Measurements from ENCODE around the gene RAB33A. TPM values are rescaled to one million over a fixed set of nuclear protein-coding genes. Genes with fewer than 3 reads are reported as not detected.

Gene RAB33A
- 1 to 10 TPM in 4 of 6 donors, under 1 TPM in 1, not detected in 1; 0.69 to 2.2 (median 1.9) TPM for polyA plus RNA-seq (ENCODE audit: low read depth in 6 of 6)

DNA sequence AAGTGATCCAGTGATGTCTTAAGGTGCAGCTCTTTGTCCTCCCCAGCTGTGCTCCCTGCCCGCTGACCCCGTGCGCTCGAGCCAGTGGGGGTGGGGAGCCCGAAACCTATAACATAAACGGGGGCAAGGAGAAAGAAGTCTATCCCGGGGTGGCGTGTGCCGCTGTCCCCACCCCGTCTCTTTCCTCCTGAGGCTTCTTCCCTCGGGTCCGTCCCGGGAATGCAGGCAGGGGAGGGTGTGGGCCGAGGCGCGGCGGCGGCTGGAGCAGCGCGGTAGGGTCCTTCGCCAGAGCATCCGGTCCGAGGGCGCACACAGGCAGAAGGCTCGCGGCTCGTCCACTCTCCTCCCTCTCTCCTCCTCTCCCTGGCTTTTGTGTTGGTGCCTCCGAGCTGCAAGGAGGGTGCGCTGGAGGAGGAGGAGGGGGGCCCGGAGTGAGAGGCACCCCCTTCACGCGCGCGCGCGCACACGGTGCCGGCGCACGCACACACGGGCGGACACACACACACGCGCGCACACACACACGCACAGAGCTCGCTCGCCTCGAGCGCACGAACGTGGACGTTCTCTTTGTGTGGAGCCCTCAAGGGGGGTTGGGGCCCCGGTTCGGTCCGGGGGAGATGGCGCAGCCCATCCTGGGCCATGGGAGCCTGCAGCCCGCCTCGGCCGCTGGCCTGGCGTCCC, at the start of gene RAB33A:
TSS of gene RAB33A (plus strand) at position 517 of the 681 bp plus-strand sequence. CDS start at position 618, 101 bp downstream.
- no peak for DNase-seq
- ATAC-seq (ENCODE audit: low read depth in 2 of 2), result peak; percentile 43 to 46
- H3K27ac Mint-ChIP-seq, result peak within 1 kb of the TSS in 4 of 6 donors; percentile 49 to 83 (median 78)
- H3K36me3 Mint-ChIP-seq, result no peaks in the 10 kb centered on the region
- no peaks in the 10 kb centered on the region for H3K9me3 Mint-ChIP-seq
- no peaks in the 10 kb centered on the region for H3K27me3 Mint-ChIP-seq
- H3K4me1 Mint-ChIP-seq, result peaks cover 21 to 46% (median 36%) of the 10 kb centered on the region in 3 donors
- peak within 1 kb of the TSS; percentile 80 to 93 (median 89) for H3K4me3 Mint-ChIP-seq

GRCh38 chrX:130124577-130124976, 47.2 kb upstream of the RAB33A start:
- DNase-seq, result no peak
- Mint-ChIP-seq H3K9me3 (peaks cover 0 to 2% (median 0%) of the 10 kb centered on the region in 7 donors), H3K4me1 (peaks cover 0 to 4% (median 0%) of the 10 kb centered on the region in 3 donors), H3K27ac (no peak overlapping the region), H3K27me3 (peaks cover 0 to 8% (median 0%) of the 10 kb centered on the region in 3 donors), H3K4me3 (no peak overlapping the region), H3K36me3 (no peaks in the 10 kb centered on the region)
- ATAC-seq (ENCODE audit: low read depth in 2 of 2), result no peak

GRCh38 chrX:130125091-130125874, 46.5 kb upstream of the RAB33A start:
- Mint-ChIP-seq H3K4me3 (peak overlapping the region in 1 of 8 donors; percentile 22), H3K27ac (no peak overlapping the region), H3K4me1 (peaks cover 0 to 2% (median 0%) of the 10 kb centered on the region in 3 donors), H3K36me3 (no peaks in the 10 kb centered on the region), H3K9me3 (peaks cover 0 to 2% (median 0%) of the 10 kb centered on the region in 7 donors), H3K27me3 (peaks cover 0 to 8% (median 0%) of the 10 kb centered on the region in 3 donors)
- DNase-seq (no peak), ATAC-seq (ENCODE audit: low read depth in 2 of 2) (no peak)

- H3K27me3 Mint-ChIP-seq, result no peaks in the 10 kb centered on the region
- ATAC-seq (ENCODE audit: low read depth in 2 of 2) (no peak), DNase-seq (no peak)
- H3K4me1 Mint-ChIP-seq, result no peaks in the 10 kb centered on the region
- no peak overlapping the region for H3K4me3 Mint-ChIP-seq
- no peak overlapping the region for H3K27ac Mint-ChIP-seq
- no peaks in the 10 kb centered on the region for H3K9me3 Mint-ChIP-seq
- peaks cover 0 to 4% of the 10 kb centered on the region in 2 donors for H3K36me3 Mint-ChIP-seq
Observed at GRCh38 chrX:130130990-130131389, 40.8 kb upstream of the RAB33A start.

GRCh38 chrX:130136496-130136895, 35.3 kb upstream of the RAB33A start:
- Mint-ChIP-seq H3K27me3 (no peaks in the 10 kb centered on the region), H3K9me3 (no peaks in the 10 kb centered on the region), H3K36me3 (peaks cover 8 to 12% of the 10 kb centered on the region in 2 donors), H3K4me1 (no peaks in the 10 kb centered on the region), H3K4me3 (no peak overlapping the region), H3K27ac (no peak overlapping the region)
- ATAC-seq (ENCODE audit: low read depth in 2 of 2), result no peak
- DNase-seq, result no peak

GRCh38 chrX:130136961-130137360, 34.8 kb upstream of the RAB33A start:
- Mint-ChIP-seq H3K4me3 (no peak overlapping the region), H3K27ac (no peak overlapping the region), H3K36me3 (peaks cover 8 to 12% of the 10 kb centered on the region in 2 donors), H3K27me3 (no peaks in the 10 kb centered on the region), H3K4me1 (no peaks in the 10 kb centered on the region), H3K9me3 (no peaks in the 10 kb centered on the region)
- ATAC-seq (ENCODE audit: low read depth in 2 of 2) (no peak), DNase-seq (no peak)

- H3K36me3 Mint-ChIP-seq, result peaks cover 14 to 22% of the 10 kb centered on the region in 2 donors
- no peaks in the 10 kb centered on the region for H3K27me3 Mint-ChIP-seq
- H3K9me3 Mint-ChIP-seq, result peaks cover 0 to 2% (median 0%) of the 10 kb centered on the region in 7 donors
- DNase-seq, result no peak
- no peaks in the 10 kb centered on the region for H3K4me1 Mint-ChIP-seq
- no peak overlapping the region for H3K27ac Mint-ChIP-seq
- H3K4me3 Mint-ChIP-seq, result no peak overlapping the region
- ATAC-seq (ENCODE audit: low read depth in 2 of 2), result no peak
Observed at GRCh38 chrX:130139474-130140201, 32.1 kb upstream of the RAB33A start.

- no peaks in the 10 kb centered on the region for H3K27me3 Mint-ChIP-seq
- H3K36me3 Mint-ChIP-seq, result peaks cover 6 to 21% of the 10 kb centered on the region in 2 donors
- H3K4me1 Mint-ChIP-seq, result no peaks in the 10 kb centered on the region
- H3K9me3 Mint-ChIP-seq, result peaks cover 0 to 2% (median 0%) of the 10 kb centered on the region in 7 donors
- no peak overlapping the region for H3K27ac Mint-ChIP-seq
- DNase-seq (no peak), ATAC-seq (ENCODE audit: low read depth in 2 of 2) (no peak)
- no peak overlapping the region for H3K4me3 Mint-ChIP-seq
Observed at GRCh38 chrX:130144509-130144908, 27.3 kb upstream of the RAB33A start.

- Mint-ChIP-seq H3K4me1 (no peaks in the 10 kb centered on the region), H3K4me3 (no peak overlapping the region), H3K27ac (peak overlapping the region in 1 of 6 donors; percentile 30), H3K36me3 (peaks cover 6 to 21% of the 10 kb centered on the region in 2 donors), H3K27me3 (no peaks in the 10 kb centered on the region), H3K9me3 (peaks cover 0 to 2% (median 0%) of the 10 kb centered on the region in 7 donors)
- ATAC-seq (ENCODE audit: low read depth in 2 of 2), result no peak
- DNase-seq, result no peak
Observed at GRCh38 chrX:130145123-130145522, 26.6 kb upstream of the RAB33A start.

- Mint-ChIP-seq H3K4me3 (no peak overlapping the region), H3K4me1 (no peaks in the 10 kb centered on the region), H3K9me3 (peaks cover 0 to 2% (median 0%) of the 10 kb centered on the region in 7 donors), H3K27ac (no peak overlapping the region), H3K27me3 (no peaks in the 10 kb centered on the region), H3K36me3 (peaks cover 6 to 21% of the 10 kb centered on the region in 2 donors)
- no peak for DNase-seq
- ATAC-seq (ENCODE audit: low read depth in 2 of 2), result no peak
Observed at GRCh38 chrX:130147631-130148030, 24.1 kb upstream of the RAB33A start.

DNA sequence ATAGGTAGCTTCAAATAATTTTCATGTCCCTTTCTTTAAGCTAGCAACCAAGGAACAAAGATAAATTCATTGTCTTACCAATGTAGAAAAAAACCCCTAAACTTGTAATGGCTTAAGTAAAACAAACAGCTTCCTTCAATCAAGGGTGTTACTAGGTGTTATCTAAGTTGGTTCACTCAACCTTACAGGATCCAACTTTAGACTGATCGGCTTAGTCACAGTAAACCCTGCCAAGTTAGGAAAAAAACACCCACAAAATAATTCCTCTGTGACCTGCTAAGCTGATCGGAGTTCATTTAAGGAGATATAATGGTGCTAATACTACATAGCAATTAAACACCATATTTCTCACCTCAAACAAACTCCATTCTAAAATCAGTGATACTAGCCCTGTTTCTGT, 16.2 kb upstream of the RAB33A start:
- no peak for ATAC-seq (ENCODE audit: low read depth in 2 of 2)

GRCh38 chrX:130158311-130158710, 13.5 kb upstream of the RAB33A start:
- Mint-ChIP-seq H3K4me1 (peaks cover 0 to 4% (median 0%) of the 10 kb centered on the region in 3 donors), H3K9me3 (no peaks in the 10 kb centered on the region), H3K27me3 (no peaks in the 10 kb centered on the region), H3K27ac (no peak overlapping the region), H3K4me3 (no peak overlapping the region), H3K36me3 (no peaks in the 10 kb centered on the region)
- DNase-seq (no peak), ATAC-seq (ENCODE audit: low read depth in 2 of 2) (no peak)

More for the DNA sequence above, 16.2 kb upstream of the RAB33A start:
- Mint-ChIP-seq H3K4me1 (no peaks in the 10 kb centered on the region), H3K36me3 (no peaks in the 10 kb centered on the region), H3K27me3 (no peaks in the 10 kb centered on the region), H3K9me3 (no peaks in the 10 kb centered on the region), H3K27ac (no peak overlapping the region), H3K4me3 (no peak overlapping the region)
- no peak for DNase-seq

DNA sequence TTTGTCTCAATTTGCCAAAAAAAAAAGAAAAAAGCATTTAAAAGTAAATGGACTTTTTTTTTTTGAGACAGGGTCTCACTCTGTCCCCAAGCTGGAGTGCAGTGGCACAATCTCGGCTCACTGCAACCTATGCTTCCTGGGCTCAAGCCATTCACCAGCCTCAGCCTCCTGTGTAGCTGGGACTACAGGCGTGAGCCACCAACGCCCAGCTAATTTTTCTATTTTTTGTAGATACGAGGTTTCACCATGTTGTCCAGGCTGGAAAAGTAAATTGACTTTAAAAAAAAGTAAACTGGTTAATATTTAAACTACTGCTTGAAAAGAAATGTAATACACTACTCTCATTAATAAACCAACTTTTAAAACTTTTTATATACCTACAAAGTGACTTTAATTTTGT, 12.0 kb upstream of the RAB33A start:
- H3K27me3 Mint-ChIP-seq, result no peaks in the 10 kb centered on the region
- no peak for ATAC-seq (ENCODE audit: low read depth in 2 of 2)
- H3K4me1 Mint-ChIP-seq, result peaks cover 0 to 4% (median 1%) of the 10 kb centered on the region in 3 donors
- H3K27ac Mint-ChIP-seq, result no peak overlapping the region
- DNase-seq, result no peak
- H3K36me3 Mint-ChIP-seq, result no peaks in the 10 kb centered on the region
- H3K9me3 Mint-ChIP-seq, result no peaks in the 10 kb centered on the region
- no peak overlapping the region for H3K4me3 Mint-ChIP-seq

Measured in naive B cell (primary cell).